ENCODE measurements around the gene MMP14. TPM values are rescaled to one million over a fixed set of nuclear protein-coding genes. Genes with fewer than 3 reads are reported as not detected.
"Not testable (repeated sequence)": the region's sequence is repeated elsewhere in the genome, so short reads cannot be mapped to it uniquely, and the experiment has no call there.

Gene MMP14
- total RNA-seq, 4 donors from 2014 or later = 108 to 208 (median 166) TPM

DNA sequence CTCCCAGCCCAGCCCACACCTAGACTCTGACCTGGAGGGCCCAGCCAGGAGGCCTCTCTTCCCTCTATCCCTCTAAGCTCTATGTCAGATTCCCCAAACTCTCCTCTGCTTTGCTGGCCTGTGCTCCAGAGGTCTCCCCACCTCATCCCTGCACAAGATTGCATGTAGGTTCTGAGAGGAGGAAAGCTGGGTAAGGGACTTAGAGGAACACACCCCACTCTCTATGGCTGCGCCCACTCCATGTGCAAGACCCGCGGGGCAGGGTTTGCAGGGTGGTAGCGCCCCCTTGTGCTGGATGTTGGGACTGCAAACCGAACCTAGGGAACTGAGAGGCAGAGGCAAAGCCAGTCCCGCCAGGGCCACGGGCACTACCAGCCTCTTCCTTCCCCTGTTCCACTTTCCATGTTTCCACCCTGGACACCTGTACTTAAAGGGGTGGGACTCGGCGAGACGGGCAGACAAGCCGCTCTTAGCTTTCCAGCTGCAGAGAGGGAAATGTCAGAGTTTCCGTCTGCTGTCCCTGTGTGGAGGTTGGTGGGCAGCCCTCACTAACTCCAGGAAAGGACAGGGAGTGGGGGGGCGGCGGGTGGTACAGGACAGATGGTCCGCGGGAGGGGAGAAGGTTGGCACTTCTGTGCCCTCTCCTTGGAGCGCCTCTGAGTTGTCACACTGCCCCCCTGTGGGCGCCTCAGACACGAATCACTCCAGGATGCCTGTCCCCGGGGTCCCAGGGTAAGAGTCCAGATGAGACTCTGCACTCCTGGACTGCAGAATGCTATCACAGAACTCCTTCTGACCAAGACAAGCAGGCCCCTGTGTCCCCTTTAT is 16.8 kb downstream of the MMP14 start:
- peak; percentile 75 for ATAC-seq (ENCODE audit: low FRiP score)
- peak; percentile 100 for DNase-seq (ENCODE audit: low spot score)
- TF ChIP-seq, protein P1, sequence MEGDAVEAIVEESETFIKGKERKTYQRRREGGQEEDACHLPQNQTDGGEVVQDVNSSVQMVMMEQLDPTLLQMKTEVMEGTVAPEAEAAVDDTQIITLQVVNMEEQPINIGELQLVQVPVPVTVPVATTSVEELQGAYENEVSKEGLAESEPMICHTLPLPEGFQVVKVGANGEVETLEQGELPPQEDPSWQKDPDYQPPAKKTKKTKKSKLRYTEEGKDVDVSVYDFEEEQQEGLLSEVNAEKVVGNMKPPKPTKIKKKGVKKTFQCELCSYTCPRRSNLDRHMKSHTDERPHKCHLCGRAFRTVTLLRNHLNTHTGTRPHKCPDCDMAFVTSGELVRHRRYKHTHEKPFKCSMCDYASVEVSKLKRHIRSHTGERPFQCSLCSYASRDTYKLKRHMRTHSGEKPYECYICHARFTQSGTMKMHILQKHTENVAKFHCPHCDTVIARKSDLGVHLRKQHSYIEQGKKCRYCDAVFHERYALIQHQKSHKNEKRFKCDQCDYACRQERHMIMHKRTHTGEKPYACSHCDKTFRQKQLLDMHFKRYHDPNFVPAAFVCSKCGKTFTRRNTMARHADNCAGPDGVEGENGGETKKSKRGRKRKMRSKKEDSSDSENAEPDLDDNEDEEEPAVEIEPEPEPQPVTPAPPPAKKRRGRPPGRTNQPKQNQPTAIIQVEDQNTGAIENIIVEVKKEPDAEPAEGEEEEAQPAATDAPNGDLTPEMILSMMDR (IDR thresholded peaks at IDR 0.05) = peak in 2 of 3 donors; percentile 78 to 95

DNA sequence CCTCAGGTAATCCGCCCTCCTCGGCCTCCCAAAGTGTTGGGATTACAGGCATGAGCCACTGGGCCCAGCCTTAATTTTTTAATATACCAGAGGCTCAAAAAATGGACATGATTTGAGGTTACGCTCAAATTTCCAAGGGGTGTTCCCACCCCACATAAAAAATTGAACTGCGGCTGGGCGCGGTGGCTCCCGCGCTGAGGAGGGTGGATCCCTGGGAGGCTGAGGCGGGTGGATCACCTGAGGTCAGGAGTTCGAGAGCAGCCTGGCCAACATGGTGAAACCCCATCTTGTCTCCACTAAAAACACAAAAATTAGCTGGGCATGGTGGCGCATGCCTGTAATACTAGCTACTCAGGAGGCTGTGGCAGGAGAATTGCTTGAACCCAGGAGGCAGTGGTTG is 17.9 kb downstream of the MMP14 start:
- not testable (repeated sequence) for DNase-seq (ENCODE audit: low spot score); ATAC-seq (ENCODE audit: low FRiP score)

DNA sequence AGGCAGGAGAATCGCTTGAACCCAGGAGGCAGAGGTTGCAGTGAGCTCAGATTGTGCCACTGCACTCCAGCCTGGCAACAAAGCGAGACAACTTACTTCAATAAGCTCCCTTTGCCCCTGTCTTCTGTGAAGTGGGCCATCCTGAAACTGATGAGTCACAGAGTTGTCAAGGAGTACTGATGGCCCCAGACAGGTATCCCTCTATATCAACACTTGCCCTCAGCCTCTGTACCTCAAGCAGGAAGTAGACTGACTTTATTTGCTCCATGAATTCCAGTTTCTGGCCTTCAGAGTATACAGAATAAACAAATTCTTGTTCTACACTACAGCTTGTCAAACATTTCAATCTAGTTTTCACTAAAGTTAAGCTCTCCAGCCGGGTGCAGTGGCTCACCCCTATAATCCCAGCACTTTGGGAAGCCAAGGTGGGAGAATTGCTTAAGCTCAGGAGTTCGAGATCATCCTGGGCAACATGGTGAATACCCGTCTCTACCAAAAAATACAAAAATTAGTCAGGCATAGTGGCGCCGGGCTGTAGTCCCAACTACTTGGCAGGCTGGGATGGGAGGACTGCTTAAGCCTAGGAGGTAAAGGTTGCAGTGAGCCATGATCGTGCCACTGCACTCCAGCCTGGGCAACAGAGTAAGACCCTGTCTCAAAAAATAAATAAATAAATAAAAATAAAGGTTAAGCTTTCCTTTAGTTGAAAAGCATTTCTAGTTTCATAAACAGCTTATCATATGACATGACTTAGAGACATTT is 18.8 kb downstream of the MMP14 start:
- TF ChIP-seq, protein P1 (IDR thresholded peaks at IDR 0.05) = no peak
- DNase-seq (ENCODE audit: low spot score) (no peak), ATAC-seq (ENCODE audit: low FRiP score) (no peak)

DNA sequence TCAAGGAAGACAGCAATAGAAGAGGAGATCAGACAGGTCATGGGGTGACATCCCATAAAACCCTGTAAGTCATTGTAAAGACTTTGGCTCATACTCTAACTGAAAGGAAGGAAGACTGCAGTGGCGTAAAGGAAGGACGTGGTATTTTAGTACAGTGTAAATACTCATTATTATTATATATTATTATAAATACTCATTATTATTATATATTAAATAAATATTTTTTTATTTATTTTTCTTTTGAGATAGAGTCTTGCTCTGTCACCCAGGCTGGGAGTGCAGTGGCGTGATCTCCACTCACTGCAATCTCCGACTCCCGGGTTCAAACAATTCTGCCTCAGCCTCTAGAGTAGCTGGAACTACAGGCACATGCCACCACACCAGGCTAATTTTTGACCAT is 20.0 kb downstream of the MMP14 start:
- ATAC-seq (ENCODE audit: low FRiP score) (no peak), DNase-seq (ENCODE audit: low spot score) (no peak)
- TF ChIP-seq, protein P1 (IDR thresholded peaks at IDR 0.05) = no peak

DNA sequence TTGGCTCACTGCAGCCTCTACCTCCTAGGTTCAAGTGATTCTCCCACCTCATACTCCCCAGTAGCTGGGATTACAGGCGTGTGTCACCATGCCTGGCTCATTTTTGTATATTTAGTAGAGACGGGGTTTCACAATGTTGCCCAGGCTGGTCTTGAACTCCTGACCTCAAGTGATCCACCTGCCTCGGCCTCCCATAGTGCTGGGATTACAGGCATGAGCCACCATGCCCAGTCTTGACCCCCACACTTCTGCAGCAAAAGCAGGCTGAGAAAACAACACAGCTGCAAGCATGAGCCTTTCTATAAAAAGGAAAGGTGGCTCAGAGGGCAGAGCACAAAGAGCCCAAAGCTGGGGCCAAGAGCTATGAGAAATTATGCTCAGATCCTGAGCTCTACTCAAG is 24.0 kb downstream of the MMP14 start:
- not testable (repeated sequence) for DNase-seq (ENCODE audit: low spot score)

DNA sequence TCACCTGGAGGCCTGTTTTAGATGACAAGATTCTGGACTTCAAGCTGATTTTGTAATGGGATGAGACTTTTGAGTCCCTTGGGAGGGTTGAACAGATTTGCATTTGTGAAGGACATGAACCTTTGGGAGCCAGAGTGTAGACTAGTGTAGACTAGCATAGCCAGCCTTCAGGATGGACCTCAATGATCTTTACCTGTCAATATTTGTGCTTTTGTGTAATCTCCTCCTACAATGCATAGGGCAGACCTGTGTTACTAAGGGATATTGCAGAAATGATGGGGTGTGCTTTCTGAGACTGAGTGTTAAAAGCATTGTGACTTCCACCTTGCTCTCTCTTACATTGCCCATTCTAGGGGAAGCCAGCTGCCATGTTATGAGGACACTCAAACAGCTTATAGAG is 25.3 kb downstream of the MMP14 start:
- ATAC-seq (ENCODE audit: low FRiP score) = no peak
- TF ChIP-seq, protein P1 (IDR thresholded peaks at IDR 0.05) = no peak
- DNase-seq (ENCODE audit: low spot score) = no peak

More for the DNA sequence above, 24.0 kb downstream of the MMP14 start:
- not testable (repeated sequence) for ATAC-seq (ENCODE audit: low FRiP score)

DNA sequence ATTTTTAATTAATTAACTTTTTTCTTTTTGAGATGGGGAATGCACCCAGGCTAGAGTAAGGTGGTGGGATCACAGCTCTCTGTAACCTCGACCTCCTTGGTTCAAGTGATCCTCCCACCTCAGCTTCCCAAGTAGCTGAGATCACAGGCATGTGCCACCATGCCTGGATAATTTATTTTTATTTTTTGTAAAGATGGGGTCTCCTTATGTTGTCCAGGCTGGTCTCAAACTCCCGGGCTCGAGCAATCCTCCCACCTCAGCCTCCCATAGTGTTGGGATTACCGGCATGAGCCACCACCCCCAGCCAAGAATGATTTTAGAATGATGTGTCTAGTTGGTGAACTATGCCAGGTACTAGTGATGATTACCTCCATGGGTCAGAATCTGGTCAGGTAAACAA is 28.6 kb downstream of the MMP14 start:
- ATAC-seq (ENCODE audit: low FRiP score) (no peak), DNase-seq (ENCODE audit: low spot score) (no peak)
- TF ChIP-seq, protein P1 (IDR thresholded peaks at IDR 0.05) = no peak

Data from omental fat pad (tissue), 4 donors.